ENCODE data around the gene NADK2. TPM values are rescaled to one million over a fixed set of nuclear protein-coding genes. Genes with fewer than 3 reads are reported as not detected.

NADK2 gene
- total and polyA plus RNA-seq, 8 donors, result 9.1 to 132 (median 27.0) TPM

DNA sequence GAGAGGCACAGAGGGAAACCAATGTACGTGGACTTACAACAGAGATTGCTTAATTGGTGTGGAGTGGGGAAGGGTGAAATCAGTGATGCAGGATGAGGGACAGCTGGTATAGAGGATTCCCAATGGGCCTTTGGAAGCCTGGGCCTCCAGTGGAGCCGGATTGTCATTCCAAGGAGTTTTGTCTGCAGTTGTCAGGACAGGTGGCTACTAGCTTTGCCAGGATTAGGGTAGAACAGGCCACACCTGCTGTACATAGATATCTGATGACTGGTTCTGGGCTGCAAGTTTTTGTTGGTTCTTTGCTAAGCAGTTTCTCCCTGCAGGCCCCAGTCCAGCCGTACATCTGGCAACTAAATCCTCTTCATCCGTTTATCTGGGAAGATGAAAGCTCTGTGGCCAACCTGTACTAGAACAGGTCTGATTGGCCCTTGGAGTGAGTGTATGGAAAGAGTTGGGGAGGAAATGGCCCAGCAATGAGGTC lies 85.6 kb downstream of the NADK2 start:
- Histone ChIP-seq H3K4me3 (no peak overlapping the region), H3K4me1 (peaks cover 16 to 58% (median 38%) of the 10 kb centered on the region in 4 donors), H3K9me3 (no peaks in the 10 kb centered on the region), H3K36me3 (peaks cover 5 to 59% (median 50%) of the 10 kb centered on the region in 4 donors), H3K27ac (no peak overlapping the region), H3K27me3 (no peaks in the 10 kb centered on the region)
- intact Hi-C loops (cut with DNase I; ENCODE audit: low total_unique reads), result no loop called here
- WGBS, 5 donors, result 57 to 78% (median 63%) methylated on average over 4 of the region's 4 CpGs
- TF ChIP-seq, protein P1, sequence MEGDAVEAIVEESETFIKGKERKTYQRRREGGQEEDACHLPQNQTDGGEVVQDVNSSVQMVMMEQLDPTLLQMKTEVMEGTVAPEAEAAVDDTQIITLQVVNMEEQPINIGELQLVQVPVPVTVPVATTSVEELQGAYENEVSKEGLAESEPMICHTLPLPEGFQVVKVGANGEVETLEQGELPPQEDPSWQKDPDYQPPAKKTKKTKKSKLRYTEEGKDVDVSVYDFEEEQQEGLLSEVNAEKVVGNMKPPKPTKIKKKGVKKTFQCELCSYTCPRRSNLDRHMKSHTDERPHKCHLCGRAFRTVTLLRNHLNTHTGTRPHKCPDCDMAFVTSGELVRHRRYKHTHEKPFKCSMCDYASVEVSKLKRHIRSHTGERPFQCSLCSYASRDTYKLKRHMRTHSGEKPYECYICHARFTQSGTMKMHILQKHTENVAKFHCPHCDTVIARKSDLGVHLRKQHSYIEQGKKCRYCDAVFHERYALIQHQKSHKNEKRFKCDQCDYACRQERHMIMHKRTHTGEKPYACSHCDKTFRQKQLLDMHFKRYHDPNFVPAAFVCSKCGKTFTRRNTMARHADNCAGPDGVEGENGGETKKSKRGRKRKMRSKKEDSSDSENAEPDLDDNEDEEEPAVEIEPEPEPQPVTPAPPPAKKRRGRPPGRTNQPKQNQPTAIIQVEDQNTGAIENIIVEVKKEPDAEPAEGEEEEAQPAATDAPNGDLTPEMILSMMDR (IDR thresholded peaks at IDR 0.05), result no peak
- no peak for TF ChIP-seq POLR2AphosphoS5 (IDR thresholded peaks at IDR 0.05)
- no peak for TF ChIP-seq EP300 (IDR thresholded peaks at IDR 0.05)
- TF ChIP-seq POLR2A (IDR thresholded peaks at IDR 0.05), result no peak
- no peak for DNase-seq

DNA sequence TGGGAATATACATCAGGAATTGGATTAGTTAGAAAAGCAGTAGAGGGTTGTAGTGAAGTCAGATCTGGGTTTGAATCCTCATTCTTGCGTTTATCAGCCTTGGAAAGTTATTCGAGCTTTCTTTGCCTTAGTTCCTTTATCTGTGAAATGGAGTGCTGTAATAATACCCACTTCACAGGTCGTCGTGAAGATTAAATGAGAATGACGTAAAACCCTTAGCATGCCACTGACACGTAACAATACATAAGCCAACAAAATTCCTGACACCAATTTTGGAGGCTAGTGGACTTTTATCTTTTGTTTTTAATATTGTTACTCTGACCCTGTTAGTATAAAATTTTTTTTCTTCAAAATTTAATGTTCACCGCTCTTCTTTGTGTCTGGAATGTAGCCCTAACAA lies 86.4 kb downstream of the NADK2 start:
- Histone ChIP-seq H3K27ac (no peak overlapping the region), H3K36me3 (peaks cover 5 to 52% (median 47%) of the 10 kb centered on the region in 4 donors), H3K4me1 (peaks cover 16 to 61% (median 39%) of the 10 kb centered on the region in 4 donors)

DNA sequence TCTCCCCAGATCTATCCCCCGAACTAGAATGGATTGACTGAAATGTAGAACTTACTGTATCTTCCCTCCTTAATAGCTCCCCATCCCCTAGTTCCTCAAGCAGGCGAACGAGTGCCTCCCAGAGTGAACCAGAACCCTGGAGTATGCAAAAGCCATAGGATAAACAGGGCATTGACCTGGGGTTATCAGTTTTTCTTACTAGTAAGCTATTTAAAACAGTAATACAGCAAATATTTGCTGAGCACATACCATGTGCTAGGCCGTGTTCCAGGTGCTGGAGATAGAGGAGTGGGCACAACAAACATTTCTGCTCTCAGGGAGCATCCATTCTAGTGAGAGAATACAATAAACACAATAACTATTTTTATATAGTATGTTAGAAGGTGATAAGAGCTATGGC lies 88.0 kb downstream of the NADK2 start:
- 25 to 60% (median 47%) methylated on average over 4 of the region's 4 CpGs for WGBS, 5 donors
- H3K9me3 ChIP-seq, result no peaks in the 10 kb centered on the region
- H3K4me1 ChIP-seq, result peaks cover 16 to 77% (median 53%) of the 10 kb centered on the region in 4 donors
- H3K4me3 ChIP-seq, result no peak overlapping the region
- no peak overlapping the region for H3K27ac ChIP-seq
- peaks cover 0 to 37% (median 34%) of the 10 kb centered on the region in 4 donors for H3K36me3 ChIP-seq
- DNase-seq, result no peak
- TF ChIP-seq POLR2AphosphoS5 (IDR thresholded peaks at IDR 0.05), result peak in 1 of 3 donors; percentile 32
- TF ChIP-seq, protein P1 (IDR thresholded peaks at IDR 0.05), result no peak
- intact Hi-C loops (cut with DNase I; ENCODE audit: low total_unique reads), result no loop called here
- H3K27me3 ChIP-seq, result no peaks in the 10 kb centered on the region

More for the DNA sequence above, 86.4 kb downstream of the NADK2 start:
- WGBS, 5 donors, result 90 to 96% (median 93%) methylated on average over 7 of the region's 7 CpGs
- H3K4me3 ChIP-seq, result no peak overlapping the region
- intact Hi-C loops (cut with DNase I; ENCODE audit: low total_unique reads), result no loop called here
- no peak for TF ChIP-seq POLR2AphosphoS5 (IDR thresholded peaks at IDR 0.05)
- no peak for TF ChIP-seq POLR2A (IDR thresholded peaks at IDR 0.05)
- no peak for TF ChIP-seq EP300 (IDR thresholded peaks at IDR 0.05)
- TF ChIP-seq, protein P1 (IDR thresholded peaks at IDR 0.05), result no peak
- no peak for DNase-seq
- H3K9me3 ChIP-seq, result no peaks in the 10 kb centered on the region
- no peaks in the 10 kb centered on the region for H3K27me3 ChIP-seq

DNA sequence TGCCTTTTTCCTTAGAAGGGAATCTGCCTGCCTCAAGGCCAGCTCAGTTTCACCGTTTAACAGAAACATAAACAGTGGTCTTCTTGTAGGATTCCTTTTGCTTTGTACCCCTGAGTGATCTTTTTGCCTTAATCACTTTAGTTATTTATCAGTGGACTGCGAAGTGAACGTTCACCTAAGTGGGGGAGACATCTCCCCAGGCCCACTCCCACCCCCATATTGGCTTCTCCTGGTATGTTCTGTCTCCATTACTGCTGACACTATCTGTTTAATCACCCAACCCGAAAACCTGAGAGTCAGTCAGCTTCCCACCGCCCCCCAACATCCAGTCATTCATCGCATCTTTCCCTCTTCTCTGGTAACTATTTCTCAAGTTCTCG lies 88.4 kb downstream of the NADK2 start:
- TF ChIP-seq, protein P1 (IDR thresholded peaks at IDR 0.05), result no peak
- TF ChIP-seq EP300 (IDR thresholded peaks at IDR 0.05), result no peak
- 65 to 71% (median 70%) methylated on average over 7 of the region's 7 CpGs for WGBS, 5 donors
- Histone ChIP-seq H3K4me3 (peak overlapping the region in 3 of 4 donors; percentile 84 to 91 (median 86)), H3K27me3 (no peaks in the 10 kb centered on the region), H3K27ac (no peak overlapping the region), H3K4me1 (peaks cover 16 to 77% (median 54%) of the 10 kb centered on the region in 4 donors), H3K36me3 (peaks cover 0 to 33% (median 31%) of the 10 kb centered on the region in 4 donors), H3K9me3 (no peaks in the 10 kb centered on the region)
- intact Hi-C loops (cut with DNase I; ENCODE audit: low total_unique reads), result no loop called here
- no peak for DNase-seq
